CD14-positive monocyte (primary cell): ENCODE measurements around the gene B4GALT2. TPM values are rescaled to one million over a fixed set of nuclear protein-coding genes. Genes with fewer than 3 reads are reported as not detected.

Experiments
- DNase-seq, 3 donors: peaks; one replicate each; pipeline ENCODE4 v3.0.0-alpha.2; 2011 to 2022
- H2AFZ ChIP-seq: 2 replicates; pipeline ENCODE4 v1.6.0; 2012; ENCODE audit warnings: mild to moderate bottlenecking, low read depth, low read length, inconsistent platforms; ENCODE audit not compliant: insufficient read depth, poor library complexity, severe bottlenecking
- H3K27ac ChIP-seq, 2 donors: 1 replicate in 1 of 2; 2 replicates in 1 of 2; pipeline ENCODE4 v1.5.1; 2012 to 2013; ENCODE audit warnings: low read length in 2 of 2, control low read depth in 1 of 2, inconsistent platforms in 1 of 2, low read depth in 1 of 2, mild to moderate bottlenecking in 1 of 2
- H3K27me3 ChIP-seq, 2 donors: one replicate each; pipeline versions ENCODE4 v1.6.0 to v1.6.1; 2011 to 2013; ENCODE audit warnings: low read length in 2 of 2; ENCODE audit not compliant: control insufficient read depth in 2 of 2, insufficient read depth in 2 of 2
- H3K36me3 ChIP-seq, 2 donors: replicated peaks in 1 of 2; 1 replicate in 1 of 2; 2 replicates in 1 of 2; pipeline versions ENCODE4 v1.5.1 to v1.6.1; 2012 to 2013; ENCODE audit warnings: low read length in 2 of 2, control low read depth in 1 of 2, inconsistent platforms in 1 of 2, mild to moderate bottlenecking in 1 of 2; ENCODE audit not compliant: insufficient read depth in 2 of 2, control insufficient read depth in 1 of 2
- H3K4me1 ChIP-seq, 2 donors: 1 replicate in 1 of 2; 2 replicates in 1 of 2; pipeline versions ENCODE4 v1.5.1 to v1.6.1; 2012 to 2013; ENCODE audit warnings: low read length in 2 of 2, control low read depth in 1 of 2, inconsistent platforms in 1 of 2, mild to moderate bottlenecking in 1 of 2, moderate library complexity in 1 of 2; ENCODE audit not compliant: insufficient read depth in 2 of 2, control insufficient read depth in 1 of 2
- H3K4me2 ChIP-seq: replicated peaks from 2 replicates; pipeline ENCODE3; 2012; ENCODE audit warnings: low read length, moderate library complexity, mild to moderate bottlenecking; ENCODE audit not compliant: poor library complexity, severe bottlenecking; ENCODE audit errors: extremely low read depth
- H3K4me3 ChIP-seq, 3 experiments: fragments of 200-600 bp in 1 of 3; sonication (generic) in 1 of 3; replicated peaks in 1 of 3; 1 replicate in 2 of 3; 2 replicates in 1 of 3; pipeline ENCODE4 v1.5.1; 2011 to 2013; ENCODE audit warnings: low read length in 3 of 3, mild to moderate bottlenecking in 3 of 3, control low read depth in 2 of 3, low read depth in 2 of 3, inconsistent platforms in 1 of 3, moderate library complexity in 1 of 3
- H3K79me2 ChIP-seq: 2 replicates; pipeline ENCODE4 v1.6.0; 2012; ENCODE audit warnings: mild to moderate bottlenecking, control low read depth, inconsistent platforms, low read length, moderate library complexity; ENCODE audit not compliant: insufficient read depth
- H3K9ac ChIP-seq: 2 replicates; pipeline ENCODE4 v1.6.0; 2017; ENCODE audit warnings: low read length, mild to moderate bottlenecking; ENCODE audit not compliant: insufficient read depth, poor library complexity, severe bottlenecking
- H3K9me3 ChIP-seq, 2 donors: replicated peaks in 1 of 2; 1 replicate in 1 of 2; 2 replicates in 1 of 2; pipeline versions ENCODE4 v1.5.1 to v1.6.1; 2012 to 2013; ENCODE audit warnings: low read length in 2 of 2, control low read depth in 1 of 2; ENCODE audit not compliant: control insufficient read depth in 1 of 2, insufficient read depth in 1 of 2
- H4K20me1 ChIP-seq: 2 replicates; pipeline ENCODE4 v1.6.0; 2012; ENCODE audit warnings: mild to moderate bottlenecking, low read length, control low read depth, moderate library complexity; ENCODE audit not compliant: insufficient read depth
- H3K27ac Mint-ChIP-seq, 7 donors: one replicate each; pipeline ENCODE4 v1.8.0; 2020; ENCODE audit warnings: mild to moderate bottlenecking in 7 of 7, mixed read lengths in 7 of 7, moderate library complexity in 6 of 7, inconsistent platforms in 2 of 7
- H3K27me3 Mint-ChIP-seq, 3 donors: one replicate each; pipeline ENCODE4 v1.8.0; 2021 to 2022; ENCODE audit warnings: low read depth in 3 of 3, mild to moderate bottlenecking in 3 of 3, mixed read lengths in 3 of 3, moderate library complexity in 3 of 3, inconsistent platforms in 1 of 3
- H3K36me3 Mint-ChIP-seq, 2 donors: one replicate each; pipeline ENCODE4 v1.8.0; 2020; ENCODE audit warnings: mixed read lengths in 2 of 2, inconsistent platforms in 1 of 2, mild to moderate bottlenecking in 1 of 2
- H3K4me1 Mint-ChIP-seq: one replicate; pipeline ENCODE4 v1.8.0; 2020; ENCODE audit warnings: mild to moderate bottlenecking, mixed read lengths
- H3K4me3 Mint-ChIP-seq, 2 donors: one replicate each; pipeline ENCODE4 v1.8.0; 2020; ENCODE audit warnings: mild to moderate bottlenecking in 2 of 2, mixed read lengths in 2 of 2, moderate library complexity in 1 of 2
- H3K9me3 Mint-ChIP-seq, 7 donors: one replicate each; pipeline ENCODE4 v1.8.0; 2020 to 2022; ENCODE audit warnings: mixed read lengths in 7 of 7, mild to moderate bottlenecking in 6 of 7, moderate library complexity in 6 of 7, inconsistent platforms in 2 of 7
- CTCF ChIP-seq: fragments of 200-600 bp; IDR thresholded peaks from one replicate; pipeline ENCODE4 v1.8.0; 2022; ENCODE audit warnings: antibody characterized with exemption, mild to moderate bottlenecking
- WGBS: methylation state at CpG from one replicate; pipeline ENCODE4 v1.1.5; 2013; ENCODE audit warnings: missing lambda C conversion rate; ENCODE audit not compliant: insufficient coverage; 5-methylcytosine and 5-hydroxymethylcytosine counted together
- intact Hi-C, 2 donors: fragments of 100-400 bp; cut with micrococcal nuclease; formaldehyde crosslinking; loops; one replicate each; pipeline versions ENCODE4 v1.15.0 to v1.15.1; 2023
- polyA plus RNA-seq, 3 donors: library from polyadenylated mRNA; depleted of rRNA in 1 of 3; unstranded in 2 of 3; stranded (reverse) in 1 of 3; fragments of 300-500 nt in 2 of 3; fragments of >200 nt in 1 of 3; fragmentation: Illumina TruSeq in 2 of 3; gene quantifications; 1 replicate in 2 of 3; 2 replicates in 1 of 3; pipeline ENCODE4 v1.2.3, GENCODE V29; 2012 to 2021

B4GALT2 gene
- polyA plus RNA-seq, 3 donors: 0.30 to 0.35 TPM; not detected in 1

- H3K4me3 Mint-ChIP-seq: no peak overlapping the region
- Histone ChIP-seq H3K4me2 (no peak overlapping the region), H4K20me1 (no peaks in the 10 kb centered on the region), H3K27ac (no peak overlapping the region), H3K4me1 (no peaks in the 10 kb centered on the region), H3K27me3 (no peaks in the 10 kb centered on the region), H3K9ac (no peak overlapping the region), H3K9me3 (no peaks in the 10 kb centered on the region), H2AFZ (no peak overlapping the region), H3K4me3 (no peak overlapping the region), H3K79me2 (no peaks in the 10 kb centered on the region), H3K36me3 (no peaks in the 10 kb centered on the region)
- no peak for TF ChIP-seq CTCF
- intact Hi-C loops: no loop called here
- no peaks in the 10 kb centered on the region for H3K4me1 Mint-ChIP-seq
- H3K27ac Mint-ChIP-seq: no peak overlapping the region
- no peaks in the 10 kb centered on the region for H3K9me3 Mint-ChIP-seq
- WGBS: 84% methylated on average over 6 of the region's 6 CpGs
- DNase-seq: no peak
- H3K27me3 Mint-ChIP-seq: peaks cover 0 to 7% (median 2%) of the 10 kb centered on the region in 3 donors
- H3K36me3 Mint-ChIP-seq: no peaks in the 10 kb centered on the region
Observed at GRCh38 chr1:44020464-44020863, 41.5 kb downstream of the B4GALT2 start.

GRCh38 chr1:44021156-44021555, 42.1 kb downstream of the B4GALT2 start:
- Histone ChIP-seq H3K27ac (no peak overlapping the region), H3K4me2 (no peak overlapping the region), H3K36me3 (no peaks in the 10 kb centered on the region), H2AFZ (no peak overlapping the region), H3K9me3 (no peaks in the 10 kb centered on the region), H3K4me3 (no peak overlapping the region), H4K20me1 (no peaks in the 10 kb centered on the region), H3K79me2 (no peaks in the 10 kb centered on the region), H3K4me1 (no peaks in the 10 kb centered on the region), H3K27me3 (no peaks in the 10 kb centered on the region), H3K9ac (no peak overlapping the region)
- no peaks in the 10 kb centered on the region for H3K36me3 Mint-ChIP-seq
- DNase-seq: no peak
- no peaks in the 10 kb centered on the region for H3K4me1 Mint-ChIP-seq
- H3K9me3 Mint-ChIP-seq: no peaks in the 10 kb centered on the region
- intact Hi-C loops: no loop called here
- H3K4me3 Mint-ChIP-seq: no peak overlapping the region
- H3K27ac Mint-ChIP-seq: no peak overlapping the region
- no peak for TF ChIP-seq CTCF
- WGBS: 93% methylated on average over 7 of the region's 8 CpGs
- peaks cover 0 to 7% (median 2%) of the 10 kb centered on the region in 3 donors for H3K27me3 Mint-ChIP-seq
